CD8-positive, alpha-beta memory T cell (primary cell): ENCODE results near the gene KIAA0586. TPM values are rescaled to one million over a fixed set of nuclear protein-coding genes. Genes with fewer than 3 reads are reported as not detected.
"Not testable (repeated sequence)": the region's sequence is repeated elsewhere in the genome, so short reads cannot be mapped to it uniquely, and the experiment has no call there.

Source experiments
- CTCF ChIA-PET: fragments of 350-600 bp; sonication (Branson Sonifier 250); formaldehyde crosslinking; loops from one replicate; lab custom pipeline; 2021; ENCODE audit warnings: antibody characterized with exemption; lab: Charles Lee
- POLR2A ChIA-PET: fragments of 350-600 bp; sonication (Branson Sonifier 250); formaldehyde crosslinking; loops from one replicate; lab custom pipeline; 2021; ENCODE audit warnings: antibody characterized with exemption; lab: Charles Lee
- DNase-seq, 5 donors: peaks; one replicate each; pipeline versions ENCODE4 v3.0.0 to v3.0.0-alpha.2; 2020 to 2022; ENCODE audit warnings: mixed read lengths in 1 of 5
- H3K27ac ChIP-seq: one replicate; pipeline ENCODE4 v1.7.0; 2013; ENCODE audit warnings: low read depth, mild to moderate bottlenecking, low read length, moderate library complexity
- H3K27me3 ChIP-seq: 2 replicates; pipeline ENCODE4 v1.7.0; 2013; ENCODE audit warnings: low read length, mild to moderate bottlenecking; ENCODE audit not compliant: insufficient read depth, poor library complexity, severe bottlenecking
- H3K36me3 ChIP-seq: 2 replicates; pipeline ENCODE4 v1.7.0; 2013; ENCODE audit warnings: mild to moderate bottlenecking, low read length, moderate library complexity; ENCODE audit not compliant: insufficient read depth
- H3K4me1 ChIP-seq: 2 replicates; pipeline ENCODE4 v1.7.0; 2013; ENCODE audit warnings: mild to moderate bottlenecking, low read length, moderate library complexity; ENCODE audit not compliant: insufficient read depth
- H3K4me3 ChIP-seq: 2 replicates; pipeline ENCODE4 v1.7.0; 2013; ENCODE audit warnings: mild to moderate bottlenecking, low read length
- H3K9me3 ChIP-seq: 2 replicates; pipeline ENCODE4 v1.7.0; 2013; ENCODE audit warnings: mild to moderate bottlenecking, low read length
- H3K27ac Mint-ChIP-seq, 8 donors: one replicate each; pipeline ENCODE4 v1.8.0; 2020 to 2021; ENCODE audit warnings: mixed read lengths in 8 of 8, mild to moderate bottlenecking in 6 of 8, inconsistent platforms in 3 of 8, moderate library complexity in 3 of 8
- H3K27me3 Mint-ChIP-seq, 2 donors: one replicate each; pipeline ENCODE4 v1.8.0; 2020 to 2021; ENCODE audit warnings: mixed read lengths in 2 of 2, mild to moderate bottlenecking in 1 of 2, moderate library complexity in 1 of 2
- H3K36me3 Mint-ChIP-seq, 3 donors: one replicate each; pipeline ENCODE4 v1.8.0; 2020 to 2021; ENCODE audit warnings: mixed read lengths in 3 of 3, inconsistent platforms in 1 of 3, mild to moderate bottlenecking in 1 of 3
- H3K4me1 Mint-ChIP-seq, 3 donors: one replicate each; pipeline ENCODE4 v1.8.0; 2020 to 2021; ENCODE audit warnings: mixed read lengths in 3 of 3, inconsistent platforms in 1 of 3, mild to moderate bottlenecking in 1 of 3
- H3K4me3 Mint-ChIP-seq, 7 donors: one replicate each; pipeline ENCODE4 v1.8.0; 2020 to 2021; ENCODE audit warnings: mixed read lengths in 7 of 7, mild to moderate bottlenecking in 6 of 7, moderate library complexity in 4 of 7, inconsistent platforms in 2 of 7
- H3K9me3 Mint-ChIP-seq, 5 donors: one replicate each; pipeline ENCODE4 v1.8.0; 2020 to 2022; ENCODE audit warnings: mixed read lengths in 5 of 5, mild to moderate bottlenecking in 3 of 5, moderate library complexity in 2 of 5, inconsistent platforms in 1 of 5
- polyA plus RNA-seq: library from polyadenylated mRNA; unstranded; fragments of 300-500 nt; fragmentation: Illumina TruSeq; gene quantifications from one replicate; pipeline ENCODE4 v1.2.3, GENCODE V29; 2021
- total RNA-seq, 2 experiments: library from RNA; stranded (reverse); gene quantifications; one replicate each; pipeline ENCODE4 v1.2.3, GENCODE V29; 2021

Gene KIAA0586
- total and polyA plus RNA-seq, 3 experiments from 2014 or later: 19.3 to 20.3 (median 19.3) TPM

DNA sequence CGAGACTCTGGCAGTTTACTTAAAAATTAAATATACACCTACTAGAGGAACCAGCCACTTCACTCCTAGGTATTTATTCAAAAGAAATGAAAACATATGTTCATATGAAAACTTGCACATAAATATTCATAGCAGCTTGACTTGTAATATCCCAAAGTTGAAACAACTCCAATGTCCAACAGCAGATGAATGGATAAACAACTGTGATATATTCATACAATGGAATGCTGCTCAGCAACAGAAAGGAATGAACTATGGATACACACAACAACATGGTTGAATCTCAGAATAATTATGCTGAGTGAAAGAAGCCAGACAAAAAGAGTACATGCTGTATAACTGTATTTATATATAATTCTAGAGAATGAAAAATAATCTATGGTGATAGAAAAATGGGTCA is 156.9 kb downstream of the KIAA0586 start:
- peaks cover 3 to 44% (median 12%) of the 10 kb centered on the region in 5 donors for H3K9me3 Mint-ChIP-seq
- H3K27ac ChIP-seq: no peak overlapping the region
- H3K27me3 ChIP-seq: no peaks in the 10 kb centered on the region
- ChIA-PET POLR2A (no interaction called here), CTCF (interaction anchor here (1.0 kb wide), 1 partner anchor 11 kb away, joined by 3 read pairs; no protein-coding TSS in a partner anchor)
- DNase-seq: no peak
- no peak overlapping the region for H3K27ac Mint-ChIP-seq
- no peaks in the 10 kb centered on the region for H3K4me1 Mint-ChIP-seq
- H3K36me3 ChIP-seq: no peaks in the 10 kb centered on the region
- no peak overlapping the region for H3K4me3 Mint-ChIP-seq
- H3K4me3 ChIP-seq: no peak overlapping the region
- no peaks in the 10 kb centered on the region for H3K9me3 ChIP-seq
- no peaks in the 10 kb centered on the region for H3K4me1 ChIP-seq
- peaks cover 3 to 30% of the 10 kb centered on the region in 2 donors for H3K27me3 Mint-ChIP-seq
- peaks cover 0 to 24% (median 0%) of the 10 kb centered on the region in 3 donors for H3K36me3 Mint-ChIP-seq

DNA sequence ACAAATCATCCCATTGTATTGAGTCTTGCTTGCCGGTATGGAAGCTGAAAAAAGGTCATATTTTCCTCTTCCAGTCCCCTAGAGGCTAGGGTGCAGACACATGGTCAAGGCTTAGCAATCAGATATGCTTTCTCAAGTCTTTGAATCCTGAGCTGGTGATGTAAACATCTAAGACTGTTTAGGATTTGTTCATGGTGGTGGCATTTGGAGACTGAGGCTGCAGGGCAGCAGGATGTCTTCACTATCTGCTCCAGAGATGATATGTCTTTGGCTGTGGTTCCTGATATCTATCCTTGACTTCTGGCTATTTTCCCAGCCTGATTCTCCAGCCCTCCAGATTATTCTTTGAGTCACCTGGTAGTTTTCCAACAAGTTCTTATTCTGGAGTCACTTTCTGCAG is 159.8 kb downstream of the KIAA0586 start:
- Histone ChIP-seq H3K27ac (no peak overlapping the region), H3K9me3 (no peaks in the 10 kb centered on the region), H3K36me3 (no peaks in the 10 kb centered on the region), H3K4me1 (no peaks in the 10 kb centered on the region), H3K27me3 (no peaks in the 10 kb centered on the region), H3K4me3 (no peak overlapping the region)
- peaks cover 0 to 27% (median 6%) of the 10 kb centered on the region in 5 donors for H3K9me3 Mint-ChIP-seq
- no peak overlapping the region for H3K4me3 Mint-ChIP-seq
- H3K4me1 Mint-ChIP-seq: no peaks in the 10 kb centered on the region
- CTCF ChIA-PET: no interaction called here
- peaks cover 0 to 9% (median 0%) of the 10 kb centered on the region in 3 donors for H3K36me3 Mint-ChIP-seq
- peaks cover 3 to 44% of the 10 kb centered on the region in 2 donors for H3K27me3 Mint-ChIP-seq
- POLR2A ChIA-PET: no interaction called here
- no peak for DNase-seq
- no peak overlapping the region for H3K27ac Mint-ChIP-seq

DNA sequence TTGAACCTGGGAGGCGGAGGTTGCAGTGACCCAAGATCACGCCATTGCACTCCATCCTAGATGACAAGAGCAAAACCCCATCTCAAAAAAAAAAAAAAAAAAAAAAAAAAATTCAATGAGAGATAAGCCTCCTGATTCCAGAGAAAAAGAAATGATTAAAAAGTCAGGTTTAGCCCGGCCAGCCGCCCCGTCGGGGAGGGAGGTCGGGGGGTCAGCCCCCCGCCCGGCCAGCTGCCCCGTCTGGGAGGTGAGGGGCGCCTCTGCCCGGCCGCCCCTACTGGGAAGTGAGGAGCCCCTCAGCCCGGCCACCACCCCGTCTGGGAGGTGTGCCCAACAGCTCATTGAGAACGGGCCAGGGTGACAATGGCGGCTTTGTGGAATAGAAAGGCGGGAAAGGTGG is 160.8 kb downstream of the KIAA0586 start:
- DNase-seq, H3K4me3 ChIP-seq, H3K4me3 Mint-ChIP-seq, H3K27ac Mint-ChIP-seq, H3K27ac ChIP-seq, POLR2A ChIA-PET, H3K36me3 ChIP-seq, H3K36me3 Mint-ChIP-seq, H3K4me1 Mint-ChIP-seq, CTCF ChIA-PET, H3K4me1 ChIP-seq, H3K27me3 ChIP-seq, H3K9me3 ChIP-seq: not testable (repeated sequence)
- peaks cover 3 to 37% of the 10 kb centered on the region in 2 donors for H3K27me3 Mint-ChIP-seq
- H3K9me3 Mint-ChIP-seq: peaks cover 0 to 17% (median 3%) of the 10 kb centered on the region in 5 donors

DNA sequence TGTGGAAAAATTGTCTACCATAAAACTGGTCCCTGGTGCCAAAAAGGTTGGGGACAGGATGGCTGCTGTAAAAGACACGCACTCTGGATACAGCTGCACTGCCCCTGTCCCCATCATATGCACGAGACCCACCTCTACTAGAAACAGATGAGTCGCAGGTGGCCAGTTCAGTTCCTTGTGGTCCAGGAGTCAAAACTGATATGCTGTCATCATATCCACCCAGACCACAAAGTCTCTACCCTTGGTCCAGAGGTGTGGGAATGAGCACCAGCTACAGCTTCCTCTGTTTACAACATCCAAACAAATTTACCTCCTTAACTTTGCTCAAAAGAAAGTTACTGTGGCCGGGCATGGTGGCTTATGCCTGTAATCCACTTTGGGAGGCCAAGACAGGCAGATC is 166.5 kb downstream of the KIAA0586 start:
- CTCF ChIA-PET: no interaction called here
- H3K27me3 ChIP-seq: no peaks in the 10 kb centered on the region
- H3K4me3 ChIP-seq: no peak overlapping the region
- Mint-ChIP-seq H3K27me3 (peaks cover 6 to 19% of the 10 kb centered on the region in 2 donors), H3K4me3 (no peak overlapping the region), H3K9me3 (peaks cover 0 to 5% (median 3%) of the 10 kb centered on the region in 5 donors), H3K27ac (no peak overlapping the region), H3K4me1 (peaks cover 9 to 15% (median 12%) of the 10 kb centered on the region in 3 donors), H3K36me3 (no peaks in the 10 kb centered on the region)
- no peak overlapping the region for H3K27ac ChIP-seq
- H3K36me3 ChIP-seq: no peaks in the 10 kb centered on the region
- no peak for DNase-seq
- no peaks in the 10 kb centered on the region for H3K9me3 ChIP-seq
- H3K4me1 ChIP-seq: peaks cover 26% of the 10 kb centered on the region
- POLR2A ChIA-PET: no interaction called here

DNA sequence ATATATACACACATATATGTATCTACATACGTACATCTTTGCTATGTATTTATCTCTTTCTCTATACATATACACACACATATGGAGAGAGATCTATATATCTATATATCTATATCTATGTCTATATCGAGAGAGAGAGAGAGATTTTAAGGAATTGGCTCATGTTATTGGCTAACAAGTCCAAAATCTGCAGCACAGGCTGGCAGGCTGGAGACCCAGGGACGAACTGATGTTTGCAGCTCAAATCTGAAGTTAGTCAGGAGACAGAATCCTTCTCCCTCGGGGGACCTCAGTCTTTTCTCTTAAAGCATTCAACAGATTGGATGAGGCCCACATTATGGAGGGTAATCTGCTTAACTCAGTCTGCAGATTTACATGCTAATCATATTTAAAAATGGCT is 169.5 kb downstream of the KIAA0586 start:
- no peaks in the 10 kb centered on the region for H3K9me3 ChIP-seq
- Mint-ChIP-seq H3K27me3 (peaks cover 2 to 3% of the 10 kb centered on the region in 2 donors), H3K36me3 (no peaks in the 10 kb centered on the region), H3K27ac (no peak overlapping the region), H3K4me1 (peaks cover 10 to 19% (median 13%) of the 10 kb centered on the region in 3 donors), H3K9me3 (no peaks in the 10 kb centered on the region), H3K4me3 (no peak overlapping the region)
- H3K27ac ChIP-seq: no peak overlapping the region
- CTCF ChIA-PET: no interaction called here
- no peak overlapping the region for H3K4me3 ChIP-seq
- H3K4me1 ChIP-seq: peaks cover 38% of the 10 kb centered on the region
- no peaks in the 10 kb centered on the region for H3K27me3 ChIP-seq
- no peak for DNase-seq
- POLR2A ChIA-PET: no interaction called here
- no peaks in the 10 kb centered on the region for H3K36me3 ChIP-seq

DNA sequence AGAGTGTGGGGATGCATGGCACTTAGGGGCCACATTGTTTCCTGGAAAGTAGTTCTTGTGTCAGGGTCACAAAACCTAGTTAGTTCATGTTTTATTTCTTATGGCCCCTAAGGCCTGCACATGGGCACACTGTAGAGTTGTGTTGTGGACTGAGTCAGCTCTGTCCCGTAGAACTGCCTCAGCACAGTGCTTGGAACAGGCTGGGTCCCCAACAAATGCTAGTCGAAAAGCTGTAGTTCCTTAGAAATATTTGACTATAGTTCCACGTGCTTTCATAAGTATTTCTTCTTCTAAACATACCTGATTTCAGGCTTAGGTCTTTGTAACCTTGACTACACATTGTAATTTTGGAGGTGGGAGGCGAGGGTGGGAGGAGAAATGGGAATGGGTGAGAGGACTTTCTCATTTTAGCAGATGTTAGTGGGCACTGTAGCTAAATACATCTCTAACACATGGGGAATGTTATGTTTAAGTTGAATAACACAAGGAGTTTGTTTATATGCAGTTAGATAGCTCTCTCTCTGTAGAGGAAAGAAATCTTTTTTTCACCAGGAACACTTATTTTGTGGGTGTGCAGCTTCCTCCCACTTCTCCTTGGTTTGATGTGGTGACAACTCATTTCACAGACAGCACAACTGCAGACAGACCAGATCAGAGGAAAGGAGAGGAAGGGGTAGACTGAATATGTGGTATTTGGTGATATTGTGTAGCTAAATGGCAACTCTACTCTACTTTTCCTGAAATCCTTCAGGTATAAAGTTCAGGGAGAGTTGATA is 170.7 kb downstream of the KIAA0586 start:
- Histone ChIP-seq H3K9me3 (no peaks in the 10 kb centered on the region), H3K27ac (no peak overlapping the region), H3K4me1 (peaks cover 38% of the 10 kb centered on the region), H3K27me3 (no peaks in the 10 kb centered on the region), H3K4me3 (no peak overlapping the region), H3K36me3 (no peaks in the 10 kb centered on the region)
- peak overlapping the region in 1 of 7 donors; percentile 19 for H3K4me3 Mint-ChIP-seq
- peaks cover under 1 to 8% of the 10 kb centered on the region in 2 donors for H3K27me3 Mint-ChIP-seq
- no peaks in the 10 kb centered on the region for H3K9me3 Mint-ChIP-seq
- ChIA-PET POLR2A (no interaction called here), CTCF (no interaction called here)
- peak in 1 of 5 donors; percentile 62 for DNase-seq
- H3K4me1 Mint-ChIP-seq: peaks cover 10 to 19% (median 13%) of the 10 kb centered on the region in 3 donors
- H3K27ac Mint-ChIP-seq: no peak overlapping the region
- no peaks in the 10 kb centered on the region for H3K36me3 Mint-ChIP-seq

DNA sequence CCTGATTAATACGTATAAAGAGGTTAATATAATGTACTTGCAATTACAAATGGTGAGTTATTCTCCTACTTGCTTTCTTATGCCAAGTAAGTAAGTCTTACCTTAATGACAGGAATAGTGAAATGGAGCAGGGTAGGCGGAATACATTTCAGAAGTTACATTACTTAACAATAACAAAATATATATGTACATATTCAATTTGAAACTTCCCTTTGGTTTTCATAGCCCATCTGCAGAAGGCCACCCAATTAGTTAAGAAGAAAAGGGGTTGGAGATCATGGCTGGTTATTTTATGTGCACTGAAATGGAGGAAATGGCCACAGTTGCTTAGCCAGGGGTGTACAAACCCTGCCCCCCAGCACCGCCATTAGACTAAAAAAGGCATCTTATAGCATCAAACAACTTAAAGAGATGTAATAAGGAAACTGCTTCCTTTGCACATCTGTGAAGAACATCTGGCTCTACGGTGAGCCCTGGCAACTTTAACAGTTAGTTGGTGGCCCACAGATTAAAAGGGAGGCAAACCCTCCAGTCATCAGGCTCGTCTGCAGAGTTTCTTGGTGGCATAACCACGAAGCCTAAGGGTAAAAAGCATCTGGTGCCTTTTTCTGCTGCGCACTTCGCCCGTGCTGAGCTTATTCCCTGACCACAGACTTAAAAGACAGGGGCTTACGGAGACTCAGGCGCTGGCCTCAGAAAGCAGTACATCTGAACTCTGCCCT is 171.4 kb downstream of the KIAA0586 start:
- POLR2A ChIA-PET: no interaction called here
- DNase-seq: no peak
- H3K4me3 Mint-ChIP-seq: peak overlapping the region in 1 of 7 donors; percentile 23

DNA sequence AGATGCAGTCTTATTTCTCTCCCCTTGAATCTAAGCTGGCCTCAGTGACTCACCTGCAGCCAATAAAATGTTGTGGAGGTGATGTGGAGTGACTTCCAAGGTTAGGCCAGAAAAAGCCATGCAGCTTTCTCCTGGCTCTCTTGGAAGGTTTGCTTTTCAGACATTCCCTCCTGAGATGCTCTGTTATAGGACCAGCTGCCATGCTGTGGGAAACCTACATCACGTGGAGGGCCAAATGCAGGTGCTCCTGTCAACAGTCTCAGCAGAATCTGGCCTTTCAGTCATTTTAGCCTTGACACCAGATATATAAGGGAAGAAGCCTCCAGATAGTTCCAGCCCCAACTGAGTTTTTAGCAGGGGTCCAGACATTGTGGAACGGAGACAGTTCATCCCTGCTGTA is 172.2 kb downstream of the KIAA0586 start:
- Histone ChIP-seq H3K9me3 (no peaks in the 10 kb centered on the region), H3K4me3 (no peak overlapping the region), H3K27me3 (no peaks in the 10 kb centered on the region), H3K4me1 (peaks cover 38% of the 10 kb centered on the region), H3K27ac (no peak overlapping the region), H3K36me3 (no peaks in the 10 kb centered on the region)
- H3K27ac Mint-ChIP-seq: no peak overlapping the region
- no peak overlapping the region for H3K4me3 Mint-ChIP-seq
- no peaks in the 10 kb centered on the region for H3K36me3 Mint-ChIP-seq
- no peaks in the 10 kb centered on the region for H3K9me3 Mint-ChIP-seq
- ChIA-PET CTCF (no interaction called here), POLR2A (no interaction called here)
- peaks cover 10 to 19% (median 13%) of the 10 kb centered on the region in 3 donors for H3K4me1 Mint-ChIP-seq
- DNase-seq: no peak
- peaks cover 0 to 8% of the 10 kb centered on the region in 2 donors for H3K27me3 Mint-ChIP-seq

More for the DNA sequence above, 171.4 kb downstream of the KIAA0586 start:
- H3K4me1 ChIP-seq: peaks cover 38% of the 10 kb centered on the region
- Mint-ChIP-seq H3K4me1 (peaks cover 10 to 19% (median 13%) of the 10 kb centered on the region in 3 donors), H3K27me3 (peaks cover 0 to 8% of the 10 kb centered on the region in 2 donors), H3K27ac (no peak overlapping the region), H3K36me3 (no peaks in the 10 kb centered on the region), H3K9me3 (no peaks in the 10 kb centered on the region)
- no peaks in the 10 kb centered on the region for H3K36me3 ChIP-seq
- no peaks in the 10 kb centered on the region for H3K9me3 ChIP-seq
- no peak overlapping the region for H3K4me3 ChIP-seq
- CTCF ChIA-PET: no interaction called here
- H3K27me3 ChIP-seq: no peaks in the 10 kb centered on the region
- H3K27ac ChIP-seq: no peak overlapping the region
